COR-L47 (cell line): ENCODE measurements around the gene EXOSC10.

Experiments
- DNase-seq: peaks from one replicate; lab custom pipeline; 2025; lab: John Stamatoyannopoulos, UW

EXOSC10 gene

DNA sequence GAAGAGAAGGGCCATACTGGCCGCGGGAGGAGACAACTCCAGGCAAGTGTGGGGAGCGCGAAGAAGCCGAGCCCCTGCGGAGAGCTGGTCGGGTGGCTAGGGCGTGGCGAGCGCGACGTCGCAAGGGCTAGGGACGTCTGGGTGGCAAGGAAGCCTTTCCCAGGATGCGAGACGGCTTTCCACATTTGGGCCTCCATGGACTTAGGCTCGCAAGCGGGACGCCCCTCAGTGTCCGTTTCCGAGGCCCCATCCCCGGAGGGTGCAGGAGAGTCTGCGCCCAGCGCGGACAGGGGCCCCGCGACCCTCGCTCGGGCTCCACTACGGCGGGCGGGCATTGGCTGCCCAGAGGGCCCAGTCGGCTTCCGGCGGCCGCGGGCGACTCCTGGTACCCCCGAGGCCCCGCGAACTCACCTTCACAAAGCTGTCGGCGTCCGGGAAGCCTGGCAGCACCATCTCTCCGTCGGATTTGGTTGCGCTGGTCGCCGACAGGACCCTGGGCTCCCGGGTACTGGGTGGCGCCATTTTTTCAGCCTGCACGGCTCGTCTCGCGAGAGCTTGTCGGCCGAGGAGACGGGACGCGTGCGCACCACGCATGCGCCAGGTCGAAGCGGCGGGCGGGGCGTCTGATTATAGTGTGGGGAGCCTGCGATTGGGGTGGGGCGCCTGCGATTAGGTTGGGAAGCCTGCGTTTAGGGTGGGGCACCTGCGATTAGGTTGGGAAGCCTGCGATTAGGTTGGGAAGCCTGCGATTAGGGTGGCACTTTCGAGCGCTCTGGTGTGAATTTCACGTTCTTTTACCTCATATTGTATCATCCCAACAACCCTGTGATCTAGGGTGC is at the start of gene EXOSC10:
TSS of gene EXOSC10 (minus strand) at position 560 of the 839 bp plus-strand sequence. CDS start at position 522, 38 bp downstream.
- DNase-seq: peak; percentile 91

DNA sequence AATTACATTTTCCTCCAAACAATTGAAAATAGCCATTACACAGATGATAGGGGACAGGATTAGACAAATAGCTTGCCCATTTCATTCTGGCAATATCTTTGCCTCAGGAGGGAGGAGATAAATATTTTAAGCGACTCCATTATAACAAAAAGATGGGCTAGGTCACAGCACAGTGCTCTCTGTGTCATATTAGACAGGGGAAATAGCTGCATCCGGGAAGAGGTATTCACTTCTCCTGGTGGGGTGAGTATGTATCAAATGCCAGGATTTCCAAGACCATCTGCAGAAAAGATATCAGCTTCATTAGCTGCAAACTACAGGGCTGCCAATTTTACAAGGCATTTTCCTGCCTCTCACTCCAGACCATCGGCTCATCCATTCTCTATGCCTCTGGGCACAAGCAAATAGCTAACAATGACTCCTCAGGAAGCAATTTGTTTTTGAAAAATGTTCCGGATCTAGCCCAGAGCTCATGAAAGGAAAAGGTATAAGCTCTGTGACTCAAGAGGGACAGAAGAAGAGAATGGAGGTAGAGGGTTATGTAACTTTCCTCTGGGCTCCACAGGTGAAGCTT is 47.6 kb upstream of the EXOSC10 start:
- no peak for DNase-seq

DNA sequence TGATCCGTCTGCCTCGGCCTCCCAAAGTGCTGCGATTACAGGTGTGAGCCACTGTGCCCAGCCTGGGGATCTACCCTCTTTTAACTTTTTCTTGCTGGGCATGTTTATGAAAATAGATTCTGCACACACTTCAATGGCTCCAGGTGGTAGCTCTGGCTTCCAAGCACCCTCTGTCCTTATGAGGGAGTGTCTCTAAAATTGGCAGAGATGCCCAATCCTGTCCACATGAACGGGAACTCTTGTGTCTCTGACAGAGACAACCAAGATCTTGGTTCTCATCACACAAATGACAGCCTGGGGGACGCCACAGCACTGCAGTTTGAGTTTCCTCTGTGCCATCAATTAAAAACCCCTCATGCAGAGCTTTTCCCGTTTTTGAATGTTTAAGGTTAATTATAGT is 46.1 kb upstream of the EXOSC10 start:
- DNase-seq: no peak

DNA sequence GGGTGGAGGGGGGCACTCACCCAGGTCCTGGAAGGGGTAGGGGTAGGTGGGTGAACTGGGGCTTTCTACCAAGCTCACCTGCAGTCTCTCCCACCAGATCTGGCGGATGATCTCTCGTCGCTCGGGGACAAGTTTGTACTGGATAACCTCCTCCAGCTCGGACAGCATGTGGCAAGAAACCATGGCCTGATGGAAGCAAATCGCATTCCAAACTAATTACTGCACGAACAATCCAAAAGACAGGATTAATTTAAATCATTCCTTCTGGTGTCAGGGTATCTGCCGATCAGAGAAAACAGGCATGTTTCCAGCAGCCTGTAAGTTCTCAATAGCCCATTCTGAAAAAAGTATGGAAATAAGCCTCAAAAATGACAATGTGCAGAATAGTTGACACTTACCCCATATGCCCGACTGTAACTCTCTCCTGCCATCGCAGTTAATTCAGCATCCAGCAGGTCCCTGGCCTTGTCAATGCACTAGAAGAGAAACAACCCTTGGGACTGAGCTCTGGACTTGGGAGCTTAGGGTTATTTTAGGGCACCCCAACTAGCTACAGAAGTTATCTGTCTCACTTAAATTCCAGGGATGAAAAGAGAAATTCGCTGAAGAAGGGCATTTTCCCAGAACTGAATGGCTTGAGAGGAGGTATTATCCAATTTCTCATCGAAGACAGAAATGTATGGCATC is 45.0 kb upstream of the EXOSC10 start:
- DNase-seq: no peak

DNA sequence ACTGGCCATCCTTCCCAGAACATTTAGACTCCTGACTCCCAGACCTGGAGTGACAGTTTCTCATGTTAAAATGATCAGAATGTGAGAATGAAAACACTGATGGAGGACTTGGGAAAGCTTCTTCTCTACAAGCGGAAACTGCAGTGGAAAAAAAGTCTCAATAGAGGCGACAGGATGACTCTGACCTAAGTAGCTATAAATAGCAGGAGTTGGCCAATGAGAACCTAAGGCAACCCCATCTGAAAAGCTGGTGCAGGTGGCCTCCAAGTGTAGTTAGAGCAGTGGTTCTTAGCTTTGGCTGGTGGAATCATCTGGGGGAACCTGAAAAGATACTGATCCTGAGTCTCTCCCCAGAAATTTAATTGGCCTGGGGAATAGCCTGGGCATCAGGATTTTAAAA is 44.2 kb upstream of the EXOSC10 start:
- no peak for DNase-seq

DNA sequence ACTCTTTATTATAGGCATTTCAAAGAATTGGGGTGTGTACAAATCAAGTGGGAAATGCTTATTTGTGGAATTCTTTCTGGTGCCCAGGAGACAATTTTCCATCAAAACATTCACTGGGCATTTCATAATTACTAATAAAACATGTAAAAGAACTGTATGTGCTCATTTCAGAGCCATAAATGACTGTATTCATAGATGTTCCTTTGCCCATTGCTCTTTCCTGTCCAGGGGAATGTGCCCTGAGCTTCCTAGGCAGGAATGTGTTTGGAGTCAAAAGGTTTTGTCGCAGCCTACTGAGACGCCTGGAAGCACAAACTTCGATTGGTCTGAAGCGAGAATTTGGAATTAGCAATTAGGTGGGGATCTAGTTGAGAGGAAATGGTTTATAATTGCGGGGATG is 43.7 kb upstream of the EXOSC10 start:
- no peak for DNase-seq

DNA sequence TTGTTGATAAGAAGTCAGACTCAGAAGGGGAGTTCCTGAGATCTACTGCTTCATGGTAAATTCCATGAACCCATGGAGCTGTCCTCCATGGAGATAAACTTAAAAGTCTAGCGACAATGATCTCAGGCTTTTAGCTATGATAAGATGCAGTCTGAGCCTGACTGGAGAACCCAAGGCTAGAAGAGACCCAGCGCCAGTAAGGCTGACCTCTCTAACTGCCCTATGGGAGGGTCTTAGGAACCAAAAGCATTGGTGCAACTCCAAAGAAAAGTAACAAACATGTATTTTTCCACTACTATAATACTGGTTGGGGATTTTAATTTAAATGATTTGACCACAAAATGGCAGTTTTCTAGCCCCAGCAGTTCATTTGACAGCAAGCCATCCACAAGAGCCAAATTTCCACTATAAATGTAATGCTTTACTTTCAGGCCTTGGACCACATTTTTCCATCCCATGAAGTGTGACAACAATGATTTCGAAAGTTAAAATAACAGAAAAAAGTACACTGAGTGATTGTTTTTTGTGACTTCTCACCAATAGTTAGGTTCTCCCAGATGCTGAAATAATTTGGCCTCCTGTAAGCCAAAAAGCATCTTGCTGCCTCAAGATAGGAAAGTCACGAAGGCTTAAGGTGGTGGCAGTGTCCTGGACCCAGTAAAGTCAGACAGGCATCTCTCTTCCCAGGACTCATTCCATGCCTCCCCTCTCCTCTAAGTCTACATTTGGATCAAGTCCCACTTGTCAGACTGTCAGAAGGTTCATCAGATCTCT is 43.1 kb upstream of the EXOSC10 start:
- DNase-seq: no peak

DNA sequence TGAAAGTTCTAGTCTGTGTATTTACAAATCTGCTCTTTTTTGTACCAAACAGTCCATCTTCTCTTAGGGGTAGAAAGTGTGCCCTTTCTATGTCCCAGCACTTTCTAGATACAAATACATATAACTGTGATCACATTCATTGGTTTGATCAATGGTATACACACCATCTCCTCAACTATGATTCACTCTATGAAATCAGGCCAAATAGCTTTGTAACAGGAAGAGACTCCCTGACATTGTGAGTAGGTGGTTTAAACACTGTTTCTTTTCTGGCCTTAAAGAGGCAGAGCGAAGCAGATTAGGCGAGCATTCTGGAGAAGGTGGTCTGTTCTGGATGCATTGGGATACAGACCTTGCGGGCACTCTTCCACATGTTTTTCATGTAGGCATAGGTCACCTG is 39.3 kb upstream of the EXOSC10 start:
- no peak for DNase-seq

DNA sequence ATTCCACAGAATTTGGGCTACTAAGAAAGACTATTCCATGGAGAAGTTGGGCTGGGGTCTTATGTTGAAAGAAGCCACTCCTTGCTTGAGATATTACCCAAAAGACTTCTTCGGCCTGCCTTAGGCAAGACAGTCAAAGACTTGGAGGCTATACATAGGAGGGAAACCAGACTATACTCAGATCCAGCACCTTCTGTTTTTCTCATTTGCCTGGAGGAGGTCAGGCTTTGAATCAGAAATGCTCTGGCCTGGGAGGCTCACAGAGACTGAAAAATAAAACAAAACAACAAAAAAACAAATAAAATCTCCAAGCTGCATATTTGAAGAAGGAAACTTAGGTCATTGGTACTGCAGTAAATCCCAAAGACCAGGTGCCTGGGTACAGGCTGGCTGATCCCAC is 38.4 kb upstream of the EXOSC10 start:
- DNase-seq: no peak

DNA sequence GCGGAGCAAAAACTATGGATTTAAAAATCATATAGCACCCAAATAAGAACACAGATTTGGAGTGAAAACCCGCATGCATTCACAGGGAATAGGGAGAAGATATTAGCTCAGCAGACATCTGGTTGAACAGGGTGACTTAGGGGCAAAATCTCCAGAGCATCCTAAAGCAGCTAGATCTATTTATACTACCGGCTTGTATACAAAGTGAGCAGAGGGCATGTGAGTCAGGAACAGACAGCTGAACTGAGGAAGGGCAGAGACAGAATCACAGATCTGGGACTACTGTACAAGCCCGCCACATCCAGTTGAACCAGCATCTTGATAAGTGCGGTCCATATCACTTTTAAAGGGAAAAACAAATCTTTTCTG is 35.2 kb upstream of the EXOSC10 start:
- DNase-seq: no peak

DNA sequence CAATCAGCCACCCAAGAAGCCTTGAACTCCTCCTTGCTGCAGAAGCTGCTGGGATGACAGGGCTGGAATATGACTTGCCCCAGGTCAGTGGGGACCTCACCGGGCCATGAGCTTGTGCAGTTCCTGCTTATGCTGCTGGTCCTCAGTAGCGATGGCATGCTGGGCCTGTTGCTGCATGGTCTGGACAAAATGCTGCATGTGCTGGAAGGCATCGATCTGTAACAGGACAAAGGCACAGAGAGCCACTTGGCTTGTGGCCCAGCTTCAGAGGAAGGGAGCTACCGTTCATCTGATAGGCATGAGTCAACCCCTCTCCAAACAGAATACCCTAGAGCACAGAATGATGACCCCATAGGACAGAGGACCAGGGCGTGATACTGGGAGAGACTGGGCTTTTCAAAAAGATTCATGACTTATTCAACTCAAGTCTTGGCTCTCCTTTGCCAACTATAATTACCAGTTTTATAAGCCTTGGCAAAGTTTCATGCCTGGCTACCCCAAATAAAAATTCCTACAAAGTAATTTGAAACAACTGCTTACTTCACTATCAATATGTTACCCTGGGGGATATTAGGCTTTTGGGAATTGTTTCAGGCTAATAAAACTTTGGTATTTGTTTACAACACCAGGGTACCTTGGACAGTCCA is 34.7 kb upstream of the EXOSC10 start:
- no peak for DNase-seq

DNA sequence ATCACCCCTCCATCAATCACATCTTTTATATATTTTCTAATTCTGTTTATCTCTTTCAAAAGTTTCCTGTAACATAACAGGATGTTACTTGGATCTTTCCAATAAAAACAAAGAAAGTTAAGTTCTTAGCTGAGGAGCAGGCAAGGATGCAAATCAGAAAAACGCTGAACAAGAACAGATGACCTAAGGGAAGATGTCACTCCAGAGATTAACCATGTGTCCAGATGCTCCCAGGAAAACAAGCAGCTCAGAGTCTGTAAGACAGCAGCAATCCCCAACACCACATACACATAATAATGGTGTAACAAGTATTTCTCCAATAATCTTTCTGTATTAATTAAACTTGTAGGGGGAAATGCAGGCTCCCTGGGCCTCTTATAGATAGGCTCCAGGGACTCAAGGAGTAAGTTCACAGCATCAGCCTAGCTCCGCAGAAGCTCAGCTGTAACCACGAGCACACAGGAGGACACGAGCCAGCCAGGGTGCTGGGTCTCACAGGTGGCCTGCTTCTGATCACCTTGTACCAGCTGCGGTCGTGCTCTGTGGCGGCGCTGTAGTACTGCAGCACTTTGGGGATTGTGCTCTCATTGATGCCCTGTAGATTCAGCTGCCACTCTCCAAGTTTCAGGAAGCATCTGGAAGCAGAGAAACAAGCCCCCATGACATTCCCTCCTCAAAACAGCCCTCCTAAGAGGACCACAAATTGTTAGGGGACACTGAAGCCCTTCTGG is 33.1 kb upstream of the EXOSC10 start:
- no peak for DNase-seq

DNA sequence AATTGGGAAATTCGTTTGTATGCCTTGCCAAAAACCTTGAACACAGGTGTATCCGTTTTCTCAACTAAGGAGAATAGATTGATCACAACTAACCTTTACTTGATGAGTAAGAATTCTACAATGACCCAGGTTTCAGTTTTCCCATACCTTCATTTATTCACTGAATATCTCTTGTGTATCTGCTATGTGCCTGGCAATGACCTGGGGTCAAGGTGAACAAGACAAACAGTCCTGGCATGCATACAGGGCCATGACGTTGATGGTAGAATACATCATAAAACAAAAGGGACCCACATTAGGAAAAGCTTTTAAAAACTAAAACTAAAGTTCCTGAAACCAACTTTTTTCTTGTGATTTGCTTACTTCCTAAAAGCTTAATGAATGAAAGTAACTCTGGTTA is 32.1 kb upstream of the EXOSC10 start:
- DNase-seq: no peak

DNA sequence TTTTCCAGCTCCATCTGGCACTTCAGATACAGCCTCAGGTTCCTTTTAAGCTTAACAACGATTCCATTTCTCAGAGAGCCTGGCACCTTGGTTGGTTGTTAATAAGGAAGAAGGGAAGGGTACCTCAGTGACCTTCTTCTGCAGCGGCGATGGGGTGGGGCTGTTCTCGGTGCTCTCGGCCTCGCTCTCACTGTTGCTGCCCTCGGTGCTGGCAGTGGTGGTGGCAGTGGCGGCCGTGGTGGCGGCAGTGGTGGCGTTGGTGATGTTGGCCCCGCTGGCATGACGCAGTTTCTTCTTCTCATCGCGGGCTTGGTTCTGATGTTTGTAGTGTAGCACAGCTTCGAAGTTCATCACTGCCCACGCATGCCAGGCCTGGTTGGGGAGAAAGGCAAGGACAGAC is 30.7 kb upstream of the EXOSC10 start:
- DNase-seq: no peak

DNA sequence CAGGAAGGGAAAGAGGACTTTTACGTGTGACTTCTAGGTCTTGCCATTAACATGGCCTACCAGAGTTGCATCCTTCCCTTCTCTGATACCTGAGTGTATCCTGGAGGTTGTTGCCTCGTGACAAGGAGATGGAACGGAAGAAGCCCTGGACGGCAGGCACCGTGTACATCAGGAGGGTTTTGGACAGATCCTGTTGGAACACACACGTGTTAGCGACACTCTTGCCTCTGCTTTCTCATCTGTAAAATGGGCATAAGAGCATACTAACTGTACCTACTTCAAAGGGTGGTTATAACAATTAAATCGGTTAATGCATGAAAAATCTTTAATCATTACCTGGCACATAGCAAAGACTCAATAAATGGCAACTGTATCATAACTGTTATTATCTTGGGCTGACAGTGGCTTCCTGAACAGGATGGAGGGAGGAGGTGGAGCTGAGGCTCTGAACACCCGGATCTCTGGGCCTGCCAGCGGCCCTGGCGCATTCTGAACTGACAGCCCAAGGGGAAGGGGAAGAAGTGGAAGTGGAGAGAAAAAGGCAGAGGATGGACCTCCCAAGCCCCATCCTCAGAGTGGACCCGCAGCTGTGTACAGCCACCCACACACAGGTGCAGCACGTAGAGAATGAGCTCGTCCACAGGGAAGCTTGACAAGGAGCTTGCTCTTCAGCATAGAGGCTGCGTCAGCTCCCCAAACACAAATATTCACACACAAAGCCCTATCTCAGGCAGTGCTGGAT is 30.2 kb upstream of the EXOSC10 start:
- DNase-seq: no peak

DNA sequence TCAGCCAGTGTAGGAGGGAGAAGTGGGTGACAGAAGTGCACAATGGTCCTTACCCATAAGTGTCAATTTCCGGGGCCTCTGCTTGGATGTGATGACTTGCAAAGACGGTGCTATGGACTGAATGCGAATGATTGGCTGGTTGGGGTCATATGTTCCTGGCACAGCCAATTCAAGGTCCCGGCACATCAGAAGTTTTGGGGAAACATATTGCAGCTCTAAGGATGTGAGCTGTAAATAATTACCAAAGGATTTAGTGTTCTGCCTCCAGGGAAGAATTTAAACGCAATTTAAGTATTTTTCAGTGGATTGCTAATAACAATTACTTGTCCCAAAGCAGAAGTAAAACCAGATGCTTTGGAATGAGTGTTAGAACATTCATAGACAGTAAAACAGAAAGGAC is 26.9 kb upstream of the EXOSC10 start:
- no peak for DNase-seq

DNA sequence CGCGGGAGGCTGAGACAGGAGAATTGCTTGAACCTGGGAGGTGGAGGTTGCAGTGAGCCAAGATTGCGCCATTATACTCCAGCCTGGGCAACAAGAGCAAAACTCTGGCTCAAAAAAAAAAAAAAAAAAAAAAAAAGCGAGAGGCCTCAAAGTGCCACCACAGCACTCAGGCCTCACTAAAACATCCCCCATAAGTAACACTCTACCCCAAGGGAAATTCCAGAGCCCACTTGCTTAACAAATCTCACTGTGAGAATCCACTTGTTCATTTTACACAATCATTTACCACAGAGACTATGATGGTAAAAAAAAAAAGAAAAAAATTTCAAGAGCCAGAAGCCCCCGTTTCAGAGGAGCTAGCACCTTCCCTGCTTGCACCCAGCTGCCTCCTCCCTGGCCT is 26.3 kb upstream of the EXOSC10 start:
- DNase-seq: no peak

DNA sequence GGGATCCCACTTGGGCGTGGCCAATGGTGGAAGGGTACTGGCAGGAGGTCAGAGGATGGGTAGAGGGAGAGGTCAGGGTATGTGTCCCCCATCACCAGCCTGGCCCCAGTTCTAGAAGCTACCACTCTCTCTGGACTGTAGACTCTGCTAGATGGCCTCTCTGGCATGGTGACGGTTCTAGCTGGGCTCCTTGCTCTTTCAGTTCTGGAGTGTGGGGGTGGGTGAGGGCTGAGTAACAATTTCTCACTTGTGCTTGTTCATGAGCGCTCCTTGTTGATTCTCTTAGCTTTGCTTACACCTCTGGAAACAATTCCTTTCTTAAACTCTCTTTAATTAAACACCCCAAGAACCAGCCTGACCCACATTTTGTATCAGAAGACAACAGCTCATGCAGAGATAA is 25.3 kb upstream of the EXOSC10 start:
- DNase-seq: no peak

DNA sequence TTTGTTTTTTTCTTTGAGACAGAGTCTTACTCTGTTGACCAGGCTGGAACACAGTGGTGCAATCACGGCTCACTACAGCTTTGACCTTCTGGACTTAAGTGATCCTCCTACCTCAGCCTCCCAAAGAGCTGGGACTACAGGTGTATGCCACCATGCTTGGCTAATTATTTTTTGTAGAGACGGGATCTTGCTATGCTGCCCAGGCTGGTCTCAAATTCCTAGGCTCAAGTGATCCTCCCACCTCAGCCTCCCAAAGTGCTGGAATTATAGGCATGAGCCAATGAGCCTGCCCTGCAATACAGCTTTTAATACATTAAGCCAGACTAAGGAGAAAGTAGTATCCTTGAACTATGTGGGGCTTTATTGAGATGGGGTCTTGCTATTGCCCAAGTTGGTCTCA is 16.6 kb upstream of the EXOSC10 start:
- DNase-seq: no peak

DNA sequence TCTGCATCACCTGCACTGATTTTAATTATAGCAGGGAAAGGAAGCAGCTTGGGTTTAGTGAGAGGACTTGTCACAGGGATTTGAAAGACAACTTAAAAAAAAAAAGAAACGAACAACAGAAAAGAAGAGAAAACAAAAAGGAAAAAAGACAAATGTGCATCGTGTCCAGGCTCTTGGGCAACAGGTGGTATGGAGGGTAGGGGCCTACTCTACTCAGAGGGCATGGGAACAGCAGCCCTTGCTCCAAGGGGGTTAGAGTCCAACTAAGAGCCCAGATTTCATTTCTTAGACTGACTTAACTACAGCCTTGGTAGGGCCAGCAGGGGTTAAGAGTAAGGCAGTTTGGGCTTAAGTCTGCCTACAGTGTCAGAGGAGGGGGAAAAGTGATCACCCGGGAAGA is 15.3 kb upstream of the EXOSC10 start:
- DNase-seq: peak; percentile 20
